Measurements from ENCODE around the gene SYT2. TPM values are rescaled to one million over a fixed set of nuclear protein-coding genes. Genes with fewer than 3 reads are reported as not detected.

Gene SYT2
- total RNA-seq, 4 donors from 2014 or later, result 0.19 TPM; not detected in 3

- no peak for TF ChIP-seq CTCF (IDR thresholded peaks at IDR 0.05; ENCODE audit: low read depth)
Observed at GRCh38 chr1:202619505-202619904, 90.7 kb downstream of the SYT2 start.

GRCh38 chr1:202616355-202616915 lies 93.8 kb downstream of the SYT2 start:
- TF ChIP-seq CTCF (IDR thresholded peaks at IDR 0.05; ENCODE audit: low read depth), result no peak

- no peak for TF ChIP-seq CTCF (IDR thresholded peaks at IDR 0.05; ENCODE audit: low read depth)
Observed at GRCh38 chr1:202615501-202616354, 94.5 kb downstream of the SYT2 start.

GRCh38 chr1:202613571-202613970 lies 96.7 kb downstream of the SYT2 start:
- no peak for TF ChIP-seq CTCF (IDR thresholded peaks at IDR 0.05; ENCODE audit: low read depth)

- no peak for TF ChIP-seq CTCF (IDR thresholded peaks at IDR 0.05; ENCODE audit: low read depth)
Observed at GRCh38 chr1:202605515-202605914, 104.7 kb downstream of the SYT2 start.

- no peak for TF ChIP-seq CTCF (IDR thresholded peaks at IDR 0.05; ENCODE audit: low read depth)
Observed at GRCh38 chr1:202603435-202603834, 106.8 kb downstream of the SYT2 start.

GRCh38 chr1:202600432-202601041 lies 109.7 kb downstream of the SYT2 start:
- TF ChIP-seq CTCF (IDR thresholded peaks at IDR 0.05; ENCODE audit: low read depth), result no peak

Data from subcutaneous adipose tissue (tissue), 4 donors.